ENCODE measurements around the gene PIK3CB. TPM values are rescaled to one million over a fixed set of nuclear protein-coding genes. Genes with fewer than 3 reads are reported as not detected.

Gene PIK3CB
- total RNA-seq, 1 donor from 2014 or later: 18.3 TPM

DNA sequence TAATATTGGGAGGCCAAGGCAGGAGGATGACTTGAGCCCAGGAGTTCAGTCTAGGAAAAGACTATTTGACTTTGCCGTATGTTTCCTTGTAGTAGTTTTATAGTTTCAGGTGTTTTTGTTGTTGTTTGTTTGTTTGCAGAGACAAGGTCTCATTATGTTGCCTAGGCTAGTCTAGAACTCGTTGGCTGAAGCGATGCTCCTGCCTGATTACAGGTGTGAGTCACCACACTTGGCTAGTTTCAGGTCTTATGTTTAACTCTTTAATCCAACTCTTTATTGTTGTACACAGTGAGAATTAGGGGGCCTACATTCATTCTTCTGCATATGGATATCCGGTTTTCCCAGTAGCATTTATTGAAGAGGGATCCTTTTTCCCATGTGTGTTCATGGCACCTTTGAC, 194.2 kb downstream of the PIK3CB start:
- no peak for DNase-seq (ENCODE audit: low spot score, unreplicated experiment)
- Mint-ChIP-seq H3K36me3 (ENCODE audit: insufficient read depth) (peaks cover 31% of the 10 kb centered on the region), H3K9me3 (ENCODE audit: low read depth) (peaks cover 41% of the 10 kb centered on the region), H3K4me1 (ENCODE audit: low read depth) (no peaks in the 10 kb centered on the region), H3K4me3 (ENCODE audit: low read depth) (no peak overlapping the region), H3K27me3 (no peaks in the 10 kb centered on the region), H3K27ac (no peak overlapping the region)
- TF ChIP-seq, protein P1, sequence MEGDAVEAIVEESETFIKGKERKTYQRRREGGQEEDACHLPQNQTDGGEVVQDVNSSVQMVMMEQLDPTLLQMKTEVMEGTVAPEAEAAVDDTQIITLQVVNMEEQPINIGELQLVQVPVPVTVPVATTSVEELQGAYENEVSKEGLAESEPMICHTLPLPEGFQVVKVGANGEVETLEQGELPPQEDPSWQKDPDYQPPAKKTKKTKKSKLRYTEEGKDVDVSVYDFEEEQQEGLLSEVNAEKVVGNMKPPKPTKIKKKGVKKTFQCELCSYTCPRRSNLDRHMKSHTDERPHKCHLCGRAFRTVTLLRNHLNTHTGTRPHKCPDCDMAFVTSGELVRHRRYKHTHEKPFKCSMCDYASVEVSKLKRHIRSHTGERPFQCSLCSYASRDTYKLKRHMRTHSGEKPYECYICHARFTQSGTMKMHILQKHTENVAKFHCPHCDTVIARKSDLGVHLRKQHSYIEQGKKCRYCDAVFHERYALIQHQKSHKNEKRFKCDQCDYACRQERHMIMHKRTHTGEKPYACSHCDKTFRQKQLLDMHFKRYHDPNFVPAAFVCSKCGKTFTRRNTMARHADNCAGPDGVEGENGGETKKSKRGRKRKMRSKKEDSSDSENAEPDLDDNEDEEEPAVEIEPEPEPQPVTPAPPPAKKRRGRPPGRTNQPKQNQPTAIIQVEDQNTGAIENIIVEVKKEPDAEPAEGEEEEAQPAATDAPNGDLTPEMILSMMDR (IDR thresholded peaks at IDR 0.05; ENCODE audit: unreplicated experiment): no peak

- no peaks in the 10 kb centered on the region for H3K4me1 Mint-ChIP-seq (ENCODE audit: low read depth)
- no peak overlapping the region for H3K27ac Mint-ChIP-seq
- no peak for DNase-seq (ENCODE audit: low spot score, unreplicated experiment)
- H3K9me3 Mint-ChIP-seq (ENCODE audit: low read depth): peaks cover 26% of the 10 kb centered on the region
- no peak overlapping the region for H3K4me3 Mint-ChIP-seq (ENCODE audit: low read depth)
- TF ChIP-seq, protein P1 (IDR thresholded peaks at IDR 0.05; ENCODE audit: unreplicated experiment): no peak
- H3K36me3 Mint-ChIP-seq (ENCODE audit: insufficient read depth): peaks cover 23% of the 10 kb centered on the region
- H3K27me3 Mint-ChIP-seq: no peaks in the 10 kb centered on the region
Measured at GRCh38 chr3:138638641-138639040, 196.1 kb downstream of the PIK3CB start.

DNA sequence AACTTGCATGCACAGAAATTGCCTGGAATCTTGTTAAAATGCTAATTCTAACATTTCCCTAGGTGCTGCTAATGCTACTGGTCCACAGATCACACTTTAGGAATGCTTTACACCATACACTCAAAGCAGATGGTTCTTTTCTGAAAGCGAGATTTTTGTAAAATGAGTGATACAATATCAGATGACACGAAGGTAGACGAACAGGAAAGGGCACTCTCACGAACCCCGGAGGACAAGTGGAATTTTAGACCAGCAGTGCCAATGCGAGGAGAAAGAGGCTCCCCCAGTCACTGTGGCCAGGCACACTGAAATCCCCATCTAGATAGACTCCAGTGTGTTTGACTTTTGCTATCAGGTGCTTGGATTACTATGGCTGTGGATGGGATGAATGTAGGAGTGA, 205.2 kb downstream of the PIK3CB start:
- no peak for DNase-seq (ENCODE audit: low spot score, unreplicated experiment)
- TF ChIP-seq, protein P1 (IDR thresholded peaks at IDR 0.05; ENCODE audit: unreplicated experiment): no peak
- no peak overlapping the region for H3K4me3 Mint-ChIP-seq (ENCODE audit: low read depth)
- H3K36me3 Mint-ChIP-seq (ENCODE audit: insufficient read depth): peaks cover 14% of the 10 kb centered on the region
- H3K27ac Mint-ChIP-seq: no peak overlapping the region
- no peaks in the 10 kb centered on the region for H3K9me3 Mint-ChIP-seq (ENCODE audit: low read depth)
- H3K4me1 Mint-ChIP-seq (ENCODE audit: low read depth): no peaks in the 10 kb centered on the region
- H3K27me3 Mint-ChIP-seq: no peaks in the 10 kb centered on the region

DNA sequence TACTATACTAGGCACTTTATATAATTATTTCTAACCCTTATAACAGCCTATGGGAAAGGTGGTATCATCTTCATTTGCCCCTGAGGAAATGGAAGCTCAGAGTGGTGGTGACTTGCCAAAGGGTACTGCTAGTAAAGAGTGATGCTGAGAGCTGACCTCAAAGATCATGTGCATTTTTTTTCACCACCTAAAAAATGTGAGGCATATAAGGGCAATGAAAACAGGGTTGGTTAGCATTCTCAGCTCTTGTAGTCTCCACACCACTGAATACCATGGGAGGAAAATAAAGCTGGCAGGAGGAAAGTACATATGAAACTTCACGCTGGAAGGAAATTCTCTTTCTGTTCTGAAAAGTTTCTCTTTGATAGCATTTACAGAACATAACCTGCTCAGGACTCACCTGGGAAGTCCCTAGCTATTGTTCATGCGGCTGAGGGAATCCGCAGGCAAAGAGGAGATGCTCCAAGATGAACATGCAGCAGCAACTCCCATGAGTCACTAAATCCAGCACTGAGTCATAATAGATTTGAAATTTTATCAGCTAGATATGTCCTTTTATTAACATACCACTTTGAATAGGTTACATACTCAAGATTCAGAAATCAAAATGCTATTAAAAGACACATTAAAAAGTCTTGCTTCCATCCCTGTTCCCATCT, 208.9 kb downstream of the PIK3CB start:
- H3K27me3 Mint-ChIP-seq: no peaks in the 10 kb centered on the region
- H3K4me3 Mint-ChIP-seq (ENCODE audit: low read depth): no peak overlapping the region
- no peak for DNase-seq (ENCODE audit: low spot score, unreplicated experiment)

DNA sequence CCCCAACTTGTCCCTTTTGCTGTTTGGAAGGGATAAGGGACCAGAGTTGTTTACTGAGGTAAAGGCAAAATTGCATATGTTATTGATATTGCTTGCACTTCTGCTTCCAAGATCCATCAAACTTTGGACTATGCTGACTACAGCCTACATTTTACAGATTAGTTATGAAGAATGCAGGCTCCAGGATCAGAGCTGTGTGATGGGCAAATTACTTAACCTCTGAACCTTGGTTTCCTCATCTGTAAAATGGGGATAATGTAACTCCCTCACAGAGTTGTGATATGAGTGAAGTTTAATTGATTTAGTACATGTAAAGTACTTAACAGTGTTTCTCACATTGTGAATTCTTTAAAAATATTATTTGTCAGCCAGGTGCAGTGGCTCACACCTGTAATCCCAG, 210.2 kb downstream of the PIK3CB start:
- no peak for DNase-seq (ENCODE audit: low spot score, unreplicated experiment)
- H3K9me3 Mint-ChIP-seq (ENCODE audit: low read depth): no peaks in the 10 kb centered on the region
- H3K4me1 Mint-ChIP-seq (ENCODE audit: low read depth): no peaks in the 10 kb centered on the region
- H3K27ac Mint-ChIP-seq: no peak overlapping the region
- no peak overlapping the region for H3K4me3 Mint-ChIP-seq (ENCODE audit: low read depth)
- TF ChIP-seq, protein P1 (IDR thresholded peaks at IDR 0.05; ENCODE audit: unreplicated experiment): no peak
- H3K36me3 Mint-ChIP-seq (ENCODE audit: insufficient read depth): peaks cover 9% of the 10 kb centered on the region
- H3K27me3 Mint-ChIP-seq: no peaks in the 10 kb centered on the region

More for the DNA sequence above, 208.9 kb downstream of the PIK3CB start:
- TF ChIP-seq, protein P1 (IDR thresholded peaks at IDR 0.05; ENCODE audit: unreplicated experiment): no peak
- Mint-ChIP-seq H3K4me1 (ENCODE audit: low read depth) (no peaks in the 10 kb centered on the region), H3K9me3 (ENCODE audit: low read depth) (no peaks in the 10 kb centered on the region), H3K27ac (no peak overlapping the region), H3K36me3 (ENCODE audit: insufficient read depth) (peaks cover 9% of the 10 kb centered on the region)
